ENCODE data around the gene COX4I2.

The COX4I2 gene

GRCh38 chr20:31678389-31679356 is 41.0 kb downstream of the COX4I2 start:
- no peak for DNase-seq

DNA sequence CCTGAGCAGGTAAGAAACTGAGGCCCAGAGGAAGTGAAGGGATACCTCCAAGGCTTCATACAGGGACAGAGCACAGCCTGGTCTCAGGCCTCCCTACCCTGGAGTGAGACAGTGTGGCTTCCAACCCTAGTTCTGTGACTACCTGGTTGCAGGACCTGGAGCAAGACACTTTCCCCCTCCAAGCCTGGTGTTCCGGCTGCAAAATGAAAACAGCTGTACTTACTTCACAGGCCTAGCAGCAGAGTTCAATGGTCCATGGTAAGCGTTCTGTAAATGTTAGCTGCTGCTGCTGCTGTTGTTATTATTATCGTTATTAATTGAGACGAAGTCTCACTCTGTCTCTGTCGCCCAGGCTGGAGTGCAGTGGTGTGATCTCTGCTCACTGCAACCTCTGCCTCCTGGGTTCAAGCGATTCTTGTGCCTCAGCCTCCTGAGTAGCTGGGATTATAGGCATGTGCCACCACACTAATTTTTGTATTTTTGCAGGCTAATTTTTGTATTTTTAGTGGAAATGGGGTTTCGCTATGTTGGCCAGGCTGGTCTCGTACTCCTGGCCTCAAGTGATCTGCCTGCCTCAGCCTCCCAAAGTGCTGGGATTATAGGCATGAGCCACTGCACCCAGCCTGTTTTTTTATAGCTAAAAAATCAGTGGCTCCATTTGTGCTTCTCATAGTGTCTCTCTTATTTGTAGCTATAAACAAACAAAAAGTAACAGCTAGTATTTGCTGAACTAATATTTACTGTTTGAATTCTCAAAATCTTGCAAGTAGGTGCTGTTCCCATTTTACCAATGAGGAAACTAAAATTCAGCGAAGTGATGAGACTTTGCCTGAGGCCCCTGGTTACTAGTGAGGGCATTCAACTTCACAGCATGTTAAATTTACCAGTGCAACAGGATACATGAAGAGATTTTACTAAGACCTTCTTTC is 41.9 kb downstream of the COX4I2 start:
- DNase-seq: no peak

DNA sequence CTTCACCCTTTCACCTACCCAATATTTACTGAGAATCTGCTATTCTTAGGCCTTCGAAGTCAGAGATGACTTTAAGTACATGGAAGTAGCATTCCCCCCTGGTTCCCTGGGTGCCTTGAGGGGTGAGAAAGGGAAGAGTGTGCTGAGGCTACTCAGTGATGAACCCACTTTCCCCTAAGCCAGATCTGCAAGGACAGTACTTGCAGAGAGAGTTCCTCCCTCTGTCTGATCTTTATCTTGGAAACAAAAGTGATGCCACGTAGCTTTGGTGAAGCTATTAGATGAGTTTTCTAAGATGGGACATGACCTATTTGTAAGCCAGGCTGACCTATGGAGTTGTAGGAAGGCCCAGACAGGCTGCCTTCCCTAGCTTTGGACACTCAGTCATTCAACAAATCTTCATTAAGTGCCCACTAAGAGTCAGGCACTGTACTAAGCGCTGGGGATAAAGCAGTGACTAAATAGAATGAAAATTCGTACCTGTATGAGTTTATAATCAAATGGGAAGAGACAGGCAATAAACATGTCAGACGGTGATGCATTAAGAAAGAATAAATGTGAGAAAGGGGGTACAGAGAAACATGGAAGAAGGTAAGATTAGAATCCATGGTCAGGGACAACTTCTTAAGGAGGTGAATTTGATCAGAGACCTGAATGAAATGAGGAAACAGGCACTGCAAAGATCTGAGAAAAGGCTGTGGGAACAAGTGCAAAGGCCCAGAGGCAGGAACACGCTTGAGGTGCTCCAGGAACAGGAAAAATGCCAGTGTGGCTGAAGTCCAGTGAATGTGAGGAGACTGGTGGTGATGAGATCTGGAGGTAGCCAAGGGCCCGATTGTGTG is 42.8 kb downstream of the COX4I2 start:
- no peak for DNase-seq

- no peak for DNase-seq
Measured at GRCh38 chr20:31681128-31681727, 43.5 kb downstream of the COX4I2 start.

DNA sequence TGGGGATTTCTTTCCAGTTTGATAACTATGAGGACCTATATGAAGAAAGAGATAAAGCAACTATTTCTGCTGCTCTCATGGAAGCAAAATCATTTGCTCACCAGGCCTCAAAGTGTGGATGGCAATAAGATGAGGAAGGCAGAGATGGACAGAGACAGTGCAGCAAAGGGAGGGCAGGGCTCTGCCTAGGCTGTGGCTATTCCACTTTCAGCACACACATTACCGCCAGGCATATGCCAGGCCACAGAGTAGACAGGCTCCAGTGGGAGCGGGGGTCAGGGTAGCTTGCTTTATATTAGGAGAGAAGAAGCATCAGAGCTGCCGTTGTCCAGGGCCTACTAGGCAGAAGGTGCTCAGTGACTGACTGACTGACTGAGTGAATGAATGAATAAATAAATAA is 44.1 kb downstream of the COX4I2 start:
- no peak for DNase-seq

GRCh38 chr20:31682352-31682751 is 44.6 kb downstream of the COX4I2 start:
- no peak for DNase-seq

- DNase-seq: no peak
Measured at GRCh38 chr20:31682927-31683326, 45.2 kb downstream of the COX4I2 start.

- no peak for DNase-seq
Measured at GRCh38 chr20:31684153-31685015, 46.7 kb downstream of the COX4I2 start.

- no peak for DNase-seq
Measured at GRCh38 chr20:31685853-31686643, 48.3 kb downstream of the COX4I2 start.

GRCh38 chr20:31687777-31688176 is 50.1 kb downstream of the COX4I2 start:
- no peak for DNase-seq

- no peak for DNase-seq
Measured at GRCh38 chr20:31689141-31689540, 51.4 kb downstream of the COX4I2 start.

- no peak for DNase-seq
Measured at GRCh38 chr20:31690124-31690666, 52.5 kb downstream of the COX4I2 start.

DNA sequence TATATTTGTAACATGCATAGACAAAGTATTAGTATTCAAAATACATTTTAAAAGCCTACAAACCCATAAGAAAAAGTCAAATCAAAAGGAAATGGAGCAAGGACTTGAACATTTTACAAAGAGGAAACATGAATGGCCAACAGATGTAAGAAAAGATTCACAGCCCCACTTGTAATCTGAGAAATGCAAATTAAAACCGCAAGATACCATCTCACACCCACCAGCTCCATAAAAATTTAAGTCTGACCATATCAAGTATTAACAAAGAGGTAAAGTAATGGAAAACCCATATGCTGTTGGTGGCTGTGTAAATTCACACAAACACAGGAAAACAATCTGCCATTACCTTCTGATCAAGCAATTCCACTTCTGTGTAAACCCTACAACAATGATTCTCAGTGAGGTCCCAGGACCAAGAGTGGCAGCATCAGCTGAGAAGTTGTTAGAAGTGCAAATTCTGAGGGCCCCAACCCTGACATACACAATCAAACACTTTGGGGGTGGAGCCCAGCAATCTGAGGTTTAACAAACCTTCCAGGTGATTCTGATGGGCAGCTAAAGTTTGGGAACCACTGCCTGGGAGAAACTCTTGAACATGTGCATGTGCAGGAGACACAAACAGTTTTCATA is 54.0 kb downstream of the COX4I2 start:
- no peak for DNase-seq

DNA sequence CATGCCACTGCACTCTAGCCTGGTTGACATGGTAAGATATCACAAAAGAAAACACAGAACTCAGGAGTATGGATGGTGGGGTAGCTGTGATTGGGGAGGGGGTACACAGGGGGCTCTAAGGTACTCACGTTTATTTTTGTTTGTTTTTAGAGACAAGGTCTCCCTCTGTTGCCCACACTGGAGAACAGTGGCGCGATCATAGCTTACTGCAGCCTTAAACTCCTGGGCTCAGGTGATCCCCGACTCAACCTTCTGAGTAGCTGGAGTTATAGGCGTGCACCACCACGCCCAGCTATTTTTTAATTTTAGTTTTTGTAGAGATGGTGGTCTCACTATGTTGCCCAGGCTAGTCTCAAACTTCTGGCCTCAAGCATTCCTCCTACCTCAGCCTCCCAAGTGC is 55.7 kb downstream of the COX4I2 start:
- no peak for DNase-seq

DNA sequence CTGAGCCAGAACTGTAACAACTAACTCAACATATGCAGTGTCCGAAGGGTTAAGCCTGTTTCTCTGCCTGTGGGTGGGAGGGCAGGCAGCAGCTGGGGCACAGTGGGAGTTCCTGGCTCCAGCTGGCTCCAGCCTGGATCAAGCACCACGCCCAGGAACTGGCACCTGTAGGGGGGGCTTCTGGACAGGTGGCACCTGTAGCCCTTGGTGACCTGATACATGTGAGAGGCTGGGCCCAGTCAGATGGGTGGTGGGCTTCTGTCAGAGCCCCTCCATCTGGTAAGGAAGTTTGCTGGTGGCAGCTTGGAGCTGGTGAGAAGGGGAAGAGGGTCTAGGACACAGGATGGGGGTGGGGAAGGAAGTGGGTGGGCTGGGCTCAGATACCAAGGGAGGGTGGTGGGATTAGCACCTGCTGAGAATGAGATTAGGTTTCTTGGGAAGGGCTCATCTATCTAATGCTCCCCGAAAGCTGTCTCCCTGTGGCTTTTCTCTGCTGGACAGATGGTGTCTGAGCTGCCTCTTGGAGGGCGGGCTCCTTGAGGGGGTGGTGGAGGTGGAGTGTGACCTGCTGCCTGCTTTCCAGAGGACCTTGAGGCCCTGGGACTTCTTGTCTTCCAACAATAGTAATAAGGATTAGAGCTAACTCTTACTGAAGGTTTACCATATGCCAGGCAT is 56.4 kb downstream of the COX4I2 start:
- no peak for DNase-seq
